Anterior cingulate cortex (tissue), 58 donors: ENCODE measurements around the gene MAP2.
"Not testable (repeated sequence)": the region's sequence is repeated elsewhere in the genome, so short reads cannot be mapped to it uniquely, and the experiment has no call there.

Source experiments
- DNase-seq, 58 donors: peaks; one replicate each; lab custom pipeline; 2025; lab: John Stamatoyannopoulos, UW

MAP2 gene

GRCh38 chr2:209579230-209579749, 155.4 kb downstream of the MAP2 start:
- DNase-seq, result peak in 57 of 58 donors; percentile 13 to 87 (median 55)

- no peak for DNase-seq
Measured at GRCh38 chr2:209581040-209581439, 157.2 kb downstream of the MAP2 start.

- no peak for DNase-seq
Measured at GRCh38 chr2:209582281-209582680, 158.4 kb downstream of the MAP2 start.

- no peak for DNase-seq
Measured at GRCh38 chr2:209584472-209584871, 160.6 kb downstream of the MAP2 start.

GRCh38 chr2:209584915-209585314, 161.1 kb downstream of the MAP2 start:
- peak in 6 of 58 donors; percentile 1 to 40 (median 18) for DNase-seq

- peak in 1 of 58 donors; percentile 1 for DNase-seq
Measured at GRCh38 chr2:209591021-209591420, 167.2 kb downstream of the MAP2 start.

GRCh38 chr2:209592106-209592505, 168.3 kb downstream of the MAP2 start:
- DNase-seq, result no peak

- no peak for DNase-seq
Measured at GRCh38 chr2:209593930-209594329, 170.1 kb downstream of the MAP2 start.

GRCh38 chr2:209596262-209596661, 172.4 kb downstream of the MAP2 start:
- no peak for DNase-seq

GRCh38 chr2:209598227-209598626, 174.4 kb downstream of the MAP2 start:
- not testable (repeated sequence) for DNase-seq

GRCh38 chr2:209600341-209601171, 176.7 kb downstream of the MAP2 start:
- no peak for DNase-seq

- no peak for DNase-seq
Measured at GRCh38 chr2:209601497-209601896, 177.7 kb downstream of the MAP2 start.

GRCh38 chr2:209602259-209602658, 178.4 kb downstream of the MAP2 start:
- DNase-seq, result no peak

- no peak for DNase-seq
Measured at GRCh38 chr2:209609531-209609930, 185.7 kb downstream of the MAP2 start.

GRCh38 chr2:209610631-209611030, 186.8 kb downstream of the MAP2 start:
- no peak for DNase-seq

- no peak for DNase-seq
Measured at GRCh38 chr2:209613649-209614305, 189.9 kb downstream of the MAP2 start.

- DNase-seq, result no peak
Measured at GRCh38 chr2:209614690-209615369, 191.0 kb downstream of the MAP2 start.

- no peak for DNase-seq
Measured at GRCh38 chr2:209619782-209620181, 195.9 kb downstream of the MAP2 start.

- DNase-seq, result no peak
Measured at GRCh38 chr2:209624192-209624938, 200.5 kb downstream of the MAP2 start.

GRCh38 chr2:209629597-209629996, 205.8 kb downstream of the MAP2 start:
- peak in 3 of 58 donors; percentile 17 to 36 (median 19) for DNase-seq
